HS-27A (cell line): ENCODE data around the gene CCSER2.

Experiments
- DNase-seq: peaks from one replicate; pipeline ENCODE4 v3.0.0-alpha.2; 2012; ENCODE audit warnings: low read depth, missing footprints

CCSER2 gene

GRCh38 chr10:84548869-84549268, 220.5 kb downstream of the CCSER2 start:
- no peak for DNase-seq

- no peak for DNase-seq
Observed at GRCh38 chr10:84549368-84550165, 221.2 kb downstream of the CCSER2 start.

- DNase-seq: no peak
Observed at GRCh38 chr10:84550756-84551436, 222.5 kb downstream of the CCSER2 start.

GRCh38 chr10:84551437-84552120, 223.2 kb downstream of the CCSER2 start:
- no peak for DNase-seq

- DNase-seq: no peak
Observed at GRCh38 chr10:84552478-84552877, 224.1 kb downstream of the CCSER2 start.

GRCh38 chr10:84562592-84562991, 234.2 kb downstream of the CCSER2 start:
- DNase-seq: no peak

GRCh38 chr10:84563355-84563754, 235.0 kb downstream of the CCSER2 start:
- DNase-seq: no peak

- no peak for DNase-seq
Observed at GRCh38 chr10:84563868-84564267, 235.5 kb downstream of the CCSER2 start.

GRCh38 chr10:84565881-84566582, 237.6 kb downstream of the CCSER2 start:
- DNase-seq: no peak

GRCh38 chr10:84567133-84567532, 238.7 kb downstream of the CCSER2 start:
- DNase-seq: no peak
